Esophagus muscularis mucosa (tissue), 4 donors: Measurements from ENCODE around the gene CDH6.
A peak's percentile ranks its signal among the peaks of the same experiment; 100 is the strongest.

Experiments
- CTCF ChIP-seq, 3 experiments: fragments of 200-600 bp in 2 of 3; fragments of 450-650 bp in 1 of 3; sonication (generic) in 2 of 3; IDR thresholded peaks; one replicate each; pipeline ENCODE4 v1.5.1; 2017 to 2019; ENCODE audit warnings: antibody characterized with exemption in 3 of 3, mild to moderate bottlenecking in 2 of 3, moderate library complexity in 1 of 3
- EP300 ChIP-seq: sonication (generic); formaldehyde crosslinking; IDR thresholded peaks from one replicate; pipeline ENCODE4 v1.6.1; 2017; ENCODE audit warnings: antibody characterized with exemption
- POLR2A ChIP-seq: fragments of 450-650 bp; IDR thresholded peaks from one replicate; pipeline ENCODE4 v1.6.1; 2017; ENCODE audit warnings: antibody characterized with exemption, moderate library complexity, mild to moderate bottlenecking, low read depth
- POLR2AphosphoS5 ChIP-seq, 2 donors: sonication (generic); formaldehyde crosslinking; IDR thresholded peaks; one replicate each; pipeline ENCODE4 v1.6.1; 2017; ENCODE audit warnings: antibody characterized with exemption in 2 of 2

GRCh38 chr5:31232273-31232888, 38.9 kb downstream of the CDH6 start:
- TF ChIP-seq CTCF (IDR thresholded peaks at IDR 0.05), result peak; percentile 30 to 62 (median 44)
- TF ChIP-seq POLR2AphosphoS5 (IDR thresholded peaks at IDR 0.05), result no peak
- no peak for TF ChIP-seq POLR2A
- TF ChIP-seq EP300, result no peak
